H1 (cell line): ENCODE measurements around the gene CHST11. TPM values are rescaled to one million over a fixed set of nuclear protein-coding genes. Genes with fewer than 3 reads are reported as not detected.

Source experiments
- CTCF ChIA-PET: fragments of 300-600 bp; sonication (Branson Sonifier 250); formaldehyde crosslinking; loops from one replicate; lab custom pipeline; 2021; ENCODE audit not compliant: partially characterized antibody; lab: Charles Lee
- POLR2A ChIA-PET: fragments of 300-600 bp; sonication (Branson Sonifier 250); formaldehyde crosslinking; loops from one replicate; lab custom pipeline; 2021; ENCODE audit warnings: inconsistent platforms; ENCODE audit not compliant: partially characterized antibody; lab: Charles Lee
- DNase-seq, 2 experiments: peaks; one replicate each; pipeline versions ENCODE4 v3.0.0 to v3.0.0-alpha.2; 2010 to 2022; ENCODE audit warnings: low spot score in 2 of 2, low read depth in 1 of 2, mixed read lengths in 1 of 2
- FAIRE-seq: peaks from 2 replicates; lab custom pipeline; 2011; peaks lifted over from hg19 to GRCh38; lab: Jason Lieb, UNC
- H2AFZ ChIP-seq: 2 replicates; pipeline ENCODE4 v1.8.1; 2012; ENCODE audit warnings: low read length, inconsistent platforms
- H2AK5ac ChIP-seq: 2 replicates; pipeline ENCODE4 v1.6.1; 2013; ENCODE audit warnings: low read depth, low read length
- H2BK120ac ChIP-seq: replicated peaks from 2 replicates; pipeline ENCODE3; 2013; ENCODE audit warnings: low read depth, low read length, inconsistent platforms
- H2BK12ac ChIP-seq: 2 replicates; pipeline ENCODE4 v1.6.1; 2013; ENCODE audit warnings: low read depth, low read length
- H2BK15ac ChIP-seq: 2 replicates; pipeline ENCODE4 v1.6.1; 2013; ENCODE audit warnings: low read length
- H2BK20ac ChIP-seq: 2 replicates; pipeline ENCODE4 v1.6.1; 2013; ENCODE audit warnings: low read length
- H2BK5ac ChIP-seq: 2 replicates; pipeline ENCODE4 v1.6.1; 2013; ENCODE audit warnings: low read depth, low read length
- H3K14ac ChIP-seq: 2 replicates; pipeline ENCODE4 v1.6.1; 2013; ENCODE audit warnings: inconsistent platforms; ENCODE audit not compliant: insufficient read length
- H3K18ac ChIP-seq: 2 replicates; pipeline ENCODE4 v1.6.1; 2013; ENCODE audit warnings: low read length; ENCODE audit errors: extremely low read depth
- H3K23ac ChIP-seq: 2 replicates; pipeline ENCODE4 v1.6.1; 2013; ENCODE audit warnings: inconsistent platforms; ENCODE audit not compliant: insufficient read length
- H3K23me2 ChIP-seq: 2 replicates; pipeline ENCODE4 v1.6.1; 2013; ENCODE audit warnings: low read depth, low read length
- H3K27ac ChIP-seq: 2 replicates; pipeline ENCODE4 v1.6.1; 2011; ENCODE audit warnings: low read depth, low read length, inconsistent platforms
- H3K27me3 ChIP-seq, 4 experiments: replicated peaks in 1 of 4; 1 replicate in 1 of 4; 2 replicates in 3 of 4; pipeline versions ENCODE4 v1.6.1 to v1.8.1; 2011 to 2013; ENCODE audit warnings: low read length in 3 of 4, mild to moderate bottlenecking in 3 of 4, inconsistent platforms in 2 of 4, mixed read lengths in 2 of 4, moderate library complexity in 1 of 4; ENCODE audit not compliant: control insufficient read depth in 3 of 4, insufficient read depth in 3 of 4; ENCODE audit errors: extremely low read depth in 1 of 4
- H3K36me3 ChIP-seq, 4 experiments: 2 replicates each; pipeline versions ENCODE4 v1.6.1 to v1.8.1; 2011 to 2013; ENCODE audit warnings: mild to moderate bottlenecking in 4 of 4, low read length in 3 of 4, moderate library complexity in 2 of 4, control low read depth in 1 of 4, inconsistent platforms in 1 of 4; ENCODE audit not compliant: insufficient read depth in 4 of 4, control insufficient read depth in 2 of 4
- H3K4ac ChIP-seq: replicated peaks from 2 replicates; pipeline ENCODE3; 2013; ENCODE audit warnings: low read length, low read depth, mixed read lengths, inconsistent platforms; ENCODE audit not compliant: insufficient read length
- H3K4me1 ChIP-seq, 4 experiments: replicated peaks in 1 of 4; 1 replicate in 1 of 4; 2 replicates in 3 of 4; pipeline versions ENCODE4 v1.6.1 to v1.8.1; 2011 to 2013; ENCODE audit warnings: low read length in 3 of 4, inconsistent platforms in 2 of 4, mixed read lengths in 1 of 4; ENCODE audit not compliant: insufficient read depth in 4 of 4, control insufficient read depth in 3 of 4
- H3K4me2 ChIP-seq, 2 experiments: 2 replicates each; pipeline versions ENCODE4 v1.6.1 to v1.8.1; 2011 to 2013; ENCODE audit warnings: low read depth in 2 of 2, low read length in 2 of 2, control low read depth in 1 of 2, inconsistent platforms in 1 of 2, mild to moderate bottlenecking in 1 of 2; ENCODE audit not compliant: insufficient read depth in 1 of 2
- H3K4me3 ChIP-seq, 4 experiments: fragments of 200-600, 300-600 bp in 1 of 4; sonication (generic), shearing (Covaris generic), sonication (Bioruptor Twin) in 1 of 4; 2 replicates each; pipeline versions ENCODE4 v1.5.1 to v1.8.1; 2011 to 2016; ENCODE audit warnings: low read length in 4 of 4, low read depth in 3 of 4, control low read depth in 2 of 4, inconsistent platforms in 2 of 4, mild to moderate bottlenecking in 2 of 4, mixed read lengths in 1 of 4, moderate library complexity in 1 of 4; ENCODE audit not compliant: insufficient read depth in 2 of 4; ENCODE audit errors: extremely low read depth in 1 of 4
- H3K56ac ChIP-seq: replicated peaks from 2 replicates; pipeline ENCODE3; 2013; ENCODE audit warnings: low read depth, mild to moderate bottlenecking, mixed read lengths, low read length, inconsistent platforms; ENCODE audit not compliant: insufficient read length
- H3K79me1 ChIP-seq: 2 replicates; pipeline ENCODE4 v1.6.1; 2013; ENCODE audit warnings: low read depth, low read length, control low read depth
- H3K79me2 ChIP-seq, 2 experiments: 2 replicates each; pipeline versions ENCODE4 v1.6.1 to v1.8.1; 2012 to 2013; ENCODE audit warnings: low read length in 2 of 2, mild to moderate bottlenecking in 2 of 2, inconsistent platforms in 1 of 2; ENCODE audit not compliant: insufficient read depth in 2 of 2, control insufficient read depth in 1 of 2
- H3K9ac ChIP-seq, 4 experiments: replicated peaks in 1 of 4; 1 replicate in 1 of 4; 2 replicates in 3 of 4; pipeline versions ENCODE4 v1.6.1 to v1.8.1; 2011 to 2013; ENCODE audit warnings: low read depth in 3 of 4, low read length in 3 of 4, control low read depth in 2 of 4, mild to moderate bottlenecking in 2 of 4, moderate library complexity in 2 of 4, inconsistent platforms in 1 of 4; ENCODE audit errors: extremely low read depth in 1 of 4
- H3K9me3 ChIP-seq, 2 experiments: 2 replicates each; pipeline versions ENCODE4 v1.6.1 to v1.8.1; 2012 to 2013; ENCODE audit warnings: mild to moderate bottlenecking in 2 of 2, moderate library complexity in 2 of 2, control low read depth in 1 of 2, inconsistent platforms in 1 of 2, low read depth in 1 of 2, low read length in 1 of 2, mixed read lengths in 1 of 2; ENCODE audit not compliant: insufficient read depth in 2 of 2
- H4K20me1 ChIP-seq, 2 experiments: replicated peaks in 1 of 2; 2 replicates each; pipeline versions ENCODE3 to v1.8.1; 2011 to 2013; ENCODE audit warnings: inconsistent platforms in 2 of 2, low read length in 2 of 2, mild to moderate bottlenecking in 1 of 2; ENCODE audit not compliant: insufficient read depth in 2 of 2, control insufficient read depth in 1 of 2
- H4K5ac ChIP-seq: 2 replicates; pipeline ENCODE4 v1.6.1; 2013; ENCODE audit warnings: low read length, low read depth, mixed read lengths, inconsistent platforms; ENCODE audit not compliant: insufficient read length
- H4K8ac ChIP-seq: 2 replicates; pipeline ENCODE4 v1.8.0; 2013; ENCODE audit warnings: mild to moderate bottlenecking, moderate library complexity, low read length, inconsistent platforms; ENCODE audit not compliant: insufficient read depth; ENCODE audit errors: extremely low read depth
- H4K91ac ChIP-seq: replicated peaks from 2 replicates; pipeline ENCODE3; 2013; ENCODE audit warnings: low read length, mixed read lengths, inconsistent platforms; ENCODE audit not compliant: insufficient read length
- ATF3 ChIP-seq: IDR thresholded peaks from 2 replicates; pipeline ENCODE4 v1.6.1; 2011; ENCODE audit warnings: low read depth, mild to moderate bottlenecking, low read length; ENCODE audit not compliant: insufficient read depth
- CBX8 ChIP-seq: fragments of 300-800, 300-1000 bp; sonication (generic); IDR thresholded peaks from 2 replicates; pipeline ENCODE4 v1.7.1; 2016; ENCODE audit warnings: low read depth, low read length, borderline replicate concordance
- CEBPB ChIP-seq: IDR thresholded peaks from 2 replicates; pipeline ENCODE4 v1.6.1; 2012; ENCODE audit warnings: low read depth, low read length
- CTBP2 ChIP-seq: IDR thresholded peaks from 2 replicates; pipeline ENCODE4 v1.7.0; 2011; ENCODE audit warnings: borderline replicate concordance, mild to moderate bottlenecking, moderate library complexity, mixed read lengths, low read length; ENCODE audit not compliant: insufficient read depth, insufficient read length
- GABPA ChIP-seq: IDR thresholded peaks from 2 replicates; pipeline ENCODE4 v1.6.1; 2011; ENCODE audit warnings: mild to moderate bottlenecking, low read length, moderate library complexity, borderline replicate concordance; ENCODE audit not compliant: insufficient read depth
- KDM1A ChIP-seq: fragments of 200-600, 300-600 bp; sonication (generic); IDR thresholded peaks from 2 replicates; pipeline ENCODE4 v1.7.1; 2016; ENCODE audit warnings: mild to moderate bottlenecking, low read length, borderline replicate concordance
- MAX ChIP-seq: IDR thresholded peaks from 2 replicates; pipeline ENCODE4 v1.6.1; 2012; ENCODE audit warnings: inconsistent platforms
- PHF8 ChIP-seq: fragments of 200-600 bp; sonication (generic); conservative IDR thresholded peaks from 2 replicates; pipeline ENCODE4 v1.7.1; 2012; ENCODE audit warnings: low read depth, mild to moderate bottlenecking, inconsistent platforms, low read length, moderate library complexity
- RFX5 ChIP-seq: IDR thresholded peaks from 2 replicates; pipeline ENCODE4 v1.6.1; 2011; ENCODE audit warnings: low read depth, low read length, improper control_type of control experiment, borderline replicate concordance
- SIN3A ChIP-seq, 2 experiments: IDR thresholded peaks in 1 of 2; conservative IDR thresholded peaks in 1 of 2; 2 replicates each; pipeline ENCODE4 v1.6.1; 2011 to 2012; ENCODE audit warnings: low read length in 2 of 2, improper control_type of control experiment in 1 of 2, low read depth in 1 of 2, mild to moderate bottlenecking in 1 of 2
- SIX5 ChIP-seq: IDR thresholded peaks from 2 replicates; pipeline ENCODE4 v1.6.1; 2011; ENCODE audit warnings: mild to moderate bottlenecking, low read depth, low read length
- TAF1 ChIP-seq: IDR thresholded peaks from 2 replicates; pipeline ENCODE4 v1.6.1; 2011; ENCODE audit warnings: mild to moderate bottlenecking, low read depth, low read length
- WGBS, 2 experiments: shearing (Covaris generic) in 1 of 2; methylation state at CpG; one replicate each; pipeline versions ENCODE4 v1.1.6 to v1.1.7; 2013 to 2015; ENCODE audit warnings: low lambda C conversion rate in 2 of 2, mixed read lengths in 2 of 2, inconsistent platforms in 1 of 2, low coverage in 1 of 2, missing lambda C conversion rate in 1 of 2; ENCODE audit not compliant: insufficient replicate concordance in 2 of 2, insufficient coverage in 1 of 2, insufficient read length in 1 of 2; ENCODE audit errors: extremely low coverage in 1 of 2, missing lambda C conversion rate in 1 of 2; 5-methylcytosine and 5-hydroxymethylcytosine counted together
- polyA plus RNA-seq, 7 experiments: library from polyadenylated mRNA; depleted of rRNA in 3 of 7; stranded (reverse) in 5 of 7; unstranded in 2 of 7; fragments of >200 nt in 5 of 7; fragments of 200-250 nt in 2 of 7; gene quantifications; 1 replicate in 5 of 7; 2 replicates in 1 of 7; 4 replicates in 1 of 7; pipeline versions ENCODE4 v1.2.1 to v1.2.3, GENCODE V29; 2011 to 2013; ENCODE audit warnings: missing spikeins in 2 of 7, mixed read lengths in 2 of 7
- total RNA-seq: library from RNA; stranded (reverse); fragmentation: NEBNext Ultra II Directional; extraction: Animal tissue kit (Norgen Biotek cat#: 25700); gene quantifications from 2 replicates; pipeline ENCODE4 v1.2.1, GENCODE V29; 2021

Gene CHST11
- total and polyA plus RNA-seq, 2 of the 8 experiments (the other 6 are each of a cell fraction or from before 2014, with no cell fraction given), result 14.4 to 20.8 TPM

- no peak for FAIRE-seq
- Histone ChIP-seq H2AK5ac (no peak overlapping the region), H3K27ac (no peak overlapping the region), H2BK5ac (0 out of 2 replicates have a peak overlapping the region, but pooled peaks have one; percentile 69), H3K4me2 (no peak overlapping the region), H3K79me1 (no peaks in the 10 kb centered on the region), H2BK15ac (peak overlapping the region; percentile 76; the same call in 1 of the 2 replicates), H4K91ac (peak overlapping the region; percentile 8), H2BK12ac (no peak overlapping the region), H3K23me2 (no peaks in the 10 kb centered on the region), H3K9me3 (no peaks in the 10 kb centered on the region), H2BK20ac (0 out of 2 replicates have a peak overlapping the region, but pooled peaks have one; percentile 21), H3K18ac (0 out of 2 replicates have a peak overlapping the region, but pooled peaks have one; percentile 40), H2AFZ (no peak overlapping the region), H4K8ac (no peak overlapping the region), H3K23ac (no peak overlapping the region), H3K9ac (0 out of 7 replicates have a peak overlapping the region, but pooled peaks of 1 of the 4 experiments have one; percentile 21), H3K14ac (no peak overlapping the region), H4K20me1 (no peaks in the 10 kb centered on the region), H2BK120ac (no peak overlapping the region), H4K5ac (no peak overlapping the region), H3K4ac (no peak overlapping the region), H3K27me3 (no peaks in the 10 kb centered on the region), H3K56ac (no peak overlapping the region), H3K36me3 (no peaks in the 10 kb centered on the region; a peak in 1 of 8 replicates), H3K79me2 (no peaks in the 10 kb centered on the region), H3K4me3 (no peak overlapping the region), H3K4me1 (peaks cover 0 to 13% (median 8%) of the 10 kb centered on the region in 4 experiments; a peak in 6 of 7 replicates)
- ChIA-PET POLR2A (interaction anchor here (1.1 kb wide), 1 partner anchor 9 kb away, joined by 3 read pairs; no protein-coding TSS in a partner anchor), CTCF (interaction anchor here (0.8 to 2.3 kb wide), 7 partner anchors 14 to 357 kb away, joined by 3 to 9 read pairs (median 4); no protein-coding TSS in a partner anchor)
- WGBS, 2 experiments, result 73% methylated on average over 8 of the region's 8 CpGs; no CpG with 5 or more reads in 1 of the 2 experiments
- DNase-seq, result no peak
- no peak for TF ChIP-seq PHF8
- TF ChIP-seq ATF3, result no peak
- no peak for TF ChIP-seq TAF1
- TF ChIP-seq CTBP2, result no peak
- TF ChIP-seq MAX, result no peak
- TF ChIP-seq RFX5, result no peak
- TF ChIP-seq SIX5, result no peak
- no peak for TF ChIP-seq CEBPB
- TF ChIP-seq SIN3A (conservative IDR thresholded peaks at IDR 0.05 in 1 of 2, IDR thresholded peaks at IDR 0.05 in 1 of 2; ENCODE audit: low read depth in 1 of 2, low read length in 2 of 2), result no peak
- no peak for TF ChIP-seq CBX8
- no peak for TF ChIP-seq GABPA
- no peak for TF ChIP-seq KDM1A
Measured at GRCh38 chr12:104738331-104738730, 281.6 kb downstream of the CHST11 start.
